ENCODE measurements around the gene TNFRSF1B. TPM values are rescaled to one million over a fixed set of nuclear protein-coding genes. Genes with fewer than 3 reads are reported as not detected.

Gene TNFRSF1B
- total RNA-seq, 1 donor from 2014 or later, result under 0.01 TPM

DNA sequence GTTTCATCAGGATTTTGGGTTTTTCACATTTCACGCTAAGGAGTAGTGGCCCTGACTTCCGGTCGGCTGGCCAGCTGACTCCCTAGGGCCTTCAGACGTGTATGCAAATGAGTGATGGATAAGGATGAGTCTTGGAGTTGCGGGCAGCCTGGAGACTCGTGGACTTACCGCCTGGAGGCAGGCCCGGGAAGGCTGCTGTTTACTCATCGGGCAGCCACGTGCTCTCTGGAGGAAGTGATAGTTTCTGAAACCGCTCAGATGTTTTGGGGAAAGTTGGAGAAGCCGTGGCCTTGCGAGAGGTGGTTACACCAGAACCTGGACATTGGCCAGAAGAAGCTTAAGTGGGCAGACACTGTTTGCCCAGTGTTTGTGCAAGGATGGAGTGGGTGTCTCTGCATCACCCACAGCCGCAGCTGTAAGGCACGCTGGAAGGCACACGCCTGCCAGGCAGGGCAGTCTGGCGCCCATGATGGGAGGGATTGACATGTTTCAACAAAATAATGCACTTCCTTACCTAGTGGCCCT, 23.1 kb upstream of the TNFRSF1B start:
- FAIRE-seq, result peak; percentile 81

DNA sequence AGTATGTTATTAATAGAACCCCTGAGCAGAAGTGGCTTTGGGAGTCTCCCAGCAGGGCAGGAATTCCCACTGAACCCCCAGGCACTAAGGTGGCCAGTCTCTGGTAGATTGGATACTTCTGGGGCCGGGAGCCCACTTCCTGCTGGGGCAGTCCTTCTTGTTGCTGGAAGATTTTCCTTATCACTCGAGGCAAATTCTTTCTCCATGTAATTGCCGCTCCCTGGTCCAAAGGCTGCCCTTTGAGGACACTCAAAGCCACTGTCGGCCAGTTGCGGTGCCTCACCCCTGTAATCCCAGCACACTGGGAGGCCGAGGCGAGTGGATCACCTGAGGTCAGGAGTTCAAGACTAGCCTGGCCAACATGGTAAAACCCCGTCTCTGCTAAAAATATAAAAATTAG, 22.6 kb upstream of the TNFRSF1B start:
- Histone ChIP-seq H3K36me3 (ENCODE audit: control insufficient read depth, insufficient read depth, low read length) (no peaks in the 10 kb centered on the region), H3K27me3 (ENCODE audit: control insufficient read depth, insufficient read depth, low read length) (peaks cover 15% of the 10 kb centered on the region), H3K4me3 (ENCODE audit: low read depth, low read length) (no peak overlapping the region)
- DNase-seq (ENCODE audit: low read depth) (no peak), FAIRE-seq (no peak)
- TF ChIP-seq, protein P1, sequence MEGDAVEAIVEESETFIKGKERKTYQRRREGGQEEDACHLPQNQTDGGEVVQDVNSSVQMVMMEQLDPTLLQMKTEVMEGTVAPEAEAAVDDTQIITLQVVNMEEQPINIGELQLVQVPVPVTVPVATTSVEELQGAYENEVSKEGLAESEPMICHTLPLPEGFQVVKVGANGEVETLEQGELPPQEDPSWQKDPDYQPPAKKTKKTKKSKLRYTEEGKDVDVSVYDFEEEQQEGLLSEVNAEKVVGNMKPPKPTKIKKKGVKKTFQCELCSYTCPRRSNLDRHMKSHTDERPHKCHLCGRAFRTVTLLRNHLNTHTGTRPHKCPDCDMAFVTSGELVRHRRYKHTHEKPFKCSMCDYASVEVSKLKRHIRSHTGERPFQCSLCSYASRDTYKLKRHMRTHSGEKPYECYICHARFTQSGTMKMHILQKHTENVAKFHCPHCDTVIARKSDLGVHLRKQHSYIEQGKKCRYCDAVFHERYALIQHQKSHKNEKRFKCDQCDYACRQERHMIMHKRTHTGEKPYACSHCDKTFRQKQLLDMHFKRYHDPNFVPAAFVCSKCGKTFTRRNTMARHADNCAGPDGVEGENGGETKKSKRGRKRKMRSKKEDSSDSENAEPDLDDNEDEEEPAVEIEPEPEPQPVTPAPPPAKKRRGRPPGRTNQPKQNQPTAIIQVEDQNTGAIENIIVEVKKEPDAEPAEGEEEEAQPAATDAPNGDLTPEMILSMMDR (IDR thresholded peaks at IDR 0.05; ENCODE audit: insufficient read depth, low read length, severe bottlenecking), result no peak

More for the DNA sequence above, 23.1 kb upstream of the TNFRSF1B start:
- Histone ChIP-seq H3K4me3 (ENCODE audit: low read depth, low read length) (no peak overlapping the region), H3K36me3 (ENCODE audit: control insufficient read depth, insufficient read depth, low read length) (no peaks in the 10 kb centered on the region), H3K27me3 (ENCODE audit: control insufficient read depth, insufficient read depth, low read length) (peaks cover 19% of the 10 kb centered on the region)
- TF ChIP-seq, protein P1 (IDR thresholded peaks at IDR 0.05; ENCODE audit: insufficient read depth, low read length, severe bottlenecking), result no peak
- DNase-seq (ENCODE audit: low read depth), result peak; percentile 95

DNA sequence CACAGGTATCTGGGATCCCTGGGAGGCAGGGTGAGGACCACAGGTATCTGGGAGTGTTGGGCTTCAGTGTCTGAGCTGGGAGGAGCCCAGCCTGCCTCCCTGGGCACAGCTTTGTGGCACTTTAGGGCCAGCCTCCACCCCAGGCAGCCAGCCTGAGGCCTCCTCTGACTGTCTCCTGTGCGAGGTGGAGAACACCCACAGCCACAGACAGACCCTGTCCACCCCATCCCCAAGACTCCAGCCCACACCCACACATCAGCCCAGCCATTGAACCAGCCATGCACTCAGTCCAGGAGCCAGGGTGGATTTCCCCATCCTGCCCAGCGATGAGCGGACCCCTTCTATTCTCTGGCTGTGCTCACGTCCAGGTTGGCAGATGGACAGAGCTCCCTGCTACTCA, 21.8 kb upstream of the TNFRSF1B start:
- H3K36me3 ChIP-seq (ENCODE audit: control insufficient read depth, insufficient read depth, low read length), result no peaks in the 10 kb centered on the region
- DNase-seq (ENCODE audit: low read depth), result no peak
- peak; percentile 18 for FAIRE-seq
- H3K4me3 ChIP-seq (ENCODE audit: low read depth, low read length), result no peak overlapping the region
- H3K27me3 ChIP-seq (ENCODE audit: control insufficient read depth, insufficient read depth, low read length), result peaks cover 12% of the 10 kb centered on the region
- TF ChIP-seq, protein P1 (IDR thresholded peaks at IDR 0.05; ENCODE audit: insufficient read depth, low read length, severe bottlenecking), result no peak

DNA sequence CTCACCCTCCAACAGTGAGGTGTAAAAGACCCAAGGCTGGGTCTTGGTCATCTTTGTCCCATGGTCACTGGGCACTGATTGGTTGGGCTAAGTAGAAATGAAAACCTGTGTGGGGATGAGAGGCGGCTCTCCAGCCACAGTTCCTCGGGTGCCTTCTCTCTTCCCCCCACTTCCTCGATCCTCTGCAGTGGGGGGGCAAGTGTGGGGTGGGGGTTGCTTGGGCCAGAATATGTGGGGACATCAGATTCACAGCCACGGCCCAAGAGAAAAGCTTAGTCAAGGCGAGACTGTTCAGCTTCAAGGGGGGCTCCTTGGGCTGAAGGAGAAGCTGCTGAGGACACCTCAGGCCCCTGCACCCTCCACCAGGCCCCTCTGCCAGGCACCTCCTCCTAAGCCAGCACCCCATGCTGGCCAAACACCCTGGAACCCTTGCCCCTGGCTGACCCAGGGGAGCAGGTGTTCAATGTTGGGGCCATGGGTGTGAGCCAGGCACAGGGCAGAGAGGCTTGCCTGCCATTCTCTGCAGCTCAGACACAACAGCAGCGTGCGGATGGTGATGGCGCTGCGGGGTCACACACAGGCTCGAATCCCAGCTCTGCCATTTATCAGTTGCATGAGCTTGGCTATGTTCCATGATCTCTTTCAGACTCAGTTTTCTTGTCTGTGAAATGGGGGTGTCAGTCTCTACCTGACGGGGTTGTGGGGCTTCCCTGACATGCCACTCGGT, 21.0 kb upstream of the TNFRSF1B start:
- no peak for DNase-seq (ENCODE audit: low read depth)
- no peaks in the 10 kb centered on the region for H3K36me3 ChIP-seq (ENCODE audit: control insufficient read depth, insufficient read depth, low read length)
- H3K27me3 ChIP-seq (ENCODE audit: control insufficient read depth, insufficient read depth, low read length), result peaks cover 12% of the 10 kb centered on the region
- FAIRE-seq, result no peak
- no peak overlapping the region for H3K4me3 ChIP-seq (ENCODE audit: low read depth, low read length)
- TF ChIP-seq, protein P1 (IDR thresholded peaks at IDR 0.05; ENCODE audit: insufficient read depth, low read length, severe bottlenecking), result no peak

DNA sequence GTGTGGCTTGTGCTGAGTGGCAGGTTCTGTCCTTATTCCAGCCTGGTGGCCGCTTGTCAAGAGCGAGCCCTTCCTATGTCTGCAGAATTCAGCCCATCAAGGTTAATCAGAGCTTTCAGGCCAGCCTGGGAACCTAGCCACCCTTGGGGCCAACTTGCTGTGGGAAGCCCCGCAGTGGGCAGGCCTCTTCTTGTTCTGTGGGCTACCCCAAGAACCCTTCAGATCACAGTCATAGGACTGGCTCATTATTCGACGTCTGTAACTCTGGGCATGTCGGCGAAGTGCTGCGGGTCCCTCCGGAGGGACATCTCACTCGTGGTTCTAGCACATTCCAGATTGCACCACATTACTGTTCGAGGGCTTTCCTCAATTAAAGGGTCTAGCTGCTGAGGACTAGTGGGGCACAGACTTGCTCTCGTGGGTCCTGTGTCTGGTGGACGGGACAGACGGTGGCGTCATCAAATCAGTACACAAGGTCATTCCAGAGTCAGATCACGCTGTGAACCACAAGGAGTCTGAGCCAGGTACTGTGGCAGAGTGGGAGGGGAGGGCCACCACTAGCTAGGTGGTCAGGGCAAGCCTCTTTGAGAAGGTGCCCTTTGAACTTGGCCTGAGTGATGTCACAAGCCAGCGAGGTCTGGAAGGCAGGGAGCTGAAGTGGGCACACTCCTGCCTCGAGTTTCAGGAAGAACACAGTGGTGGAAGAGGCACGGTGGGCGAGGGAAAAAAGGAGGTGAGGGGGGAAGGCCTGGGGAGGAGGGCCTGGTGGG, 20.3 kb upstream of the TNFRSF1B start:
- TF ChIP-seq, protein P1 (IDR thresholded peaks at IDR 0.05; ENCODE audit: insufficient read depth, low read length, severe bottlenecking), result no peak
- no peak for FAIRE-seq
- peaks cover 14% of the 10 kb centered on the region for H3K27me3 ChIP-seq (ENCODE audit: control insufficient read depth, insufficient read depth, low read length)
- H3K36me3 ChIP-seq (ENCODE audit: control insufficient read depth, insufficient read depth, low read length), result no peaks in the 10 kb centered on the region
- peak; percentile 64 for DNase-seq (ENCODE audit: low read depth)
- H3K4me3 ChIP-seq (ENCODE audit: low read depth, low read length), result no peak overlapping the region
